HG02973 (cell line): ENCODE results near the gene CLPX.
"Not testable (repeated sequence)": the region's sequence is repeated elsewhere in the genome, so short reads cannot be mapped to it uniquely, and the experiment has no call there.

Experiments used
- ATAC-seq: cut with Tn5 transposase; IDR thresholded peaks from one replicate; pipeline ENCODE4 v1.9.1; 2021; ENCODE audit warnings: moderate library complexity; ENCODE audit not compliant: unreplicated experiment

The CLPX gene

DNA sequence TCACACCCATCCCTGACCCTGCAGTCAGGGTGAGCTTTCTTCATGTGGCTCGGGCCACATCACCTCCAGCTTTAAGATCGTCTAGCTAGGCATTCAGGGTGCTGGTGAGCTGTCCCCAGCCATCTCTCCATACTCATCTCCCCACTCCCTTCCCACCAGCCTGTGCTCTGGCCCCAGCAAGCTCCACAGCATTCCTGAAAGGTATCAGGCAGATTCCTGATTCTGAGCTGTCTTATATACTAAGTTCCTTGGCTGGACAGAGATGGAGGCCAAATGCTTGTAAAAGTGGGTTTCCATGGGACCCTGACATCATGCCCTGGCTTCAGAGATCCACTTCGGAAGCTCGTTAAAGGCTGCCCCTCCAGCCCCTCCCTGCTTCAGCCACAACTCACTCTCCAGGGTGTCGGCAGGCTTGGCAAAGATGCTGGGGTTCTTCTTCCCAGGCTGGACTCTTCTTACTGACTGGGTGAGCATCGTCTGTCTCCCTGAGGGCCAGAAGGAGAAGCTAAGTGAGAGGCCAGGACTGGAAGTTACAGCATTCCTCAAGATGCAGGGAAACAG is 22.2 kb upstream of the CLPX start:
- no peak for ATAC-seq

DNA sequence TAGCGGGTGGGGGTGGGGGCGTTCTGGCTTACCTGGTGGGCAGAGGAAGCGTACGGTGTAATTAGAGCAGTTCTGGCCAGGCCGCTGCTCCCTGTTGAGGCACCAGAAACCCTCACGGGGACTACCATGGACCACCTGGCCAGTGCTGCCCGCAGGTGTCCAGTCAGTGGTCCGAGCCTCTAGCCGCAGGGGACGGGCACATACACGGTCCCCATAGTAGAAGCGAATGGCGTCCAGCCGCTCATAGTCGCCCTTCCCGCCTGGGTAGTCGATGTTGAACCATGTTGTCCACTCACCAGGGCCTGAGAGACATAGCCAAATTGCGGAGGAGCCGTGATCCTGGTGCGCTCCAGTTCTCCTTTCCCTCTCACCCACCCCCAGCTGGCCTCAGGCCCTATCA is 21.6 kb upstream of the CLPX start:
- no peak for ATAC-seq

DNA sequence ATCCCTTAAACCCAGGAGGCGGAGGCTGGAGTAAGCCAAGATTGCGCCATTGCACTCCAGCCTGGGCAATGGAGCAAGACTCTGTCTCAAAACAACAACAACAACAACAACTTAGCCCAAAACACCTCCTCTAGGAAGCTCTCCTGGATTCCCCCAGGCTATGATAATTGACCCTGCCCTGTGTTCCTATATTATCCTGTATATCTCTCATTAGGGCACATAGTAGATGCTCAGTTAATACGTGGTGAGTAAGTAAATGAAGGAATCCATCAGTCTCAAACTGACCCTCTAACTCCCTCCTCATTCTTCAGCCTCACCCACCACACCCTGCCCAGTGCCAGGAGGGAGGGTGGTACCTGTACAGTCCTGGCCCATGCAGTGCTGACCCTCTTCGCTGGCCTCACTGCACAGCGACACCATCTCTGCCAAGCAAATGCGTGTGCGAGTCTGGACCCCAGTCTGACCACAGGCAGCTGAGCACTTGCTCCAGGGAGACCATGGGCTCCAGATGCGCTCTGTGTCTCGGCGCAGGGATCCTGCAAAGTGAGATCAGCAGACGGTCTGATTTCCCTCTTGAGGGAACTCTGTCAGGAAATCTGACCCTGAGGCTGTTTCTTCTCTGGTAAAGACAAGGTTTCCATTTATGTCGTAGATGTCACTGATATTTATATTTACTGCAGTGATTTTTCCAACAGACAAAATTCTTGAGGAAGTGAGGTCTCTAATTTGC is 20.0 kb upstream of the CLPX start:
- ATAC-seq = no peak

DNA sequence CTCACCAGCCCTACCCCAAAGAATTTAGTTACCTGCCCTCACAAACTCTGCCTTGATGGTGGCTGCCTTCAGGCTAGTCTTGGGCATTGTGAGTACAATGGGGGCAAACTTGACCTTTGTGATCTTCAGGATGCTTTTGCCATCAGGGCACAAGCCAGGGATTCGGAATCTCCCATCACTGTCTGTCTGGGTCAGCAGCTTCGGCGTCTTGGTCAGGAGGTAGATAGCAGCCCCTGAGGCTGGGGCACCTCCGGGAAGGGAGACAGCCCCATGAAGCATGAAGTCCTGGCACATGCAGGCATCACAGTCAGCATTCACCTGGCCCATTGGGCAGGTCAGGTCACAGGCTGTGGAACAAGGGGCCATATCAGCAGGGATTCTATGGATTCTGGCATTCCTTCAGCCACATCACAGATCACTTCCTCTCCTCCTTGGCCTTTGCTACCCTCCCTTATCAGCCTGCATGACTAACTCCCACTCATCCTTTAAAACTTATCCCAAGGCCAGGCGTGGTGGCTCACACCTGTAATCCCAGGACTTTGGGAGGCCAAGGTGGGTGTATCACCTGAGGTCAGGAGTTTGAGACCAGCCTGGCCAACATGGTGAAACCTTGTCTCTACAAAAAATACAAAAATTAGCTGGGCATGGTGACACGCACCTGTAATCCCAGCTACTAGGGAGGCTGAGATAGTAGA is 19.2 kb upstream of the CLPX start:
- ATAC-seq = no peak

DNA sequence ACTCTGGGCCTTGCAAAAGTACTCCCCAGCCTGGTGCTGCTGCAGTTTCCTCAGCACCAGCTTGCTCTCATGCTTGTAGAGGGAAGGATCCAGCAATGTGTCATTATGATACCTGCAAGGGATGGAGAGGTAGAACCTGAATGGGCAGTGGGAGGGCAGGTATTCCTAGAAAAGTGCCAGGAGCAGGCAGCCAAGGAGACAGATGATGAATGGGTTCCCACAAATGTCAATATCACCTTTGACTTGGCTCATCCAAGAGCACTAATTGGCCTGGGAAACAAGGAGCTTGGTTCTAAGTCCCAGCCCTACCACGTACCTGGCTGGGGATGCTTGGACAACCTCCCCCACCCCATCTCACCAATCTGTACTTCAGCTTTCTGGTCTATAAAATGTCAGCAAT is 16.8 kb upstream of the CLPX start:
- no peak for ATAC-seq

DNA sequence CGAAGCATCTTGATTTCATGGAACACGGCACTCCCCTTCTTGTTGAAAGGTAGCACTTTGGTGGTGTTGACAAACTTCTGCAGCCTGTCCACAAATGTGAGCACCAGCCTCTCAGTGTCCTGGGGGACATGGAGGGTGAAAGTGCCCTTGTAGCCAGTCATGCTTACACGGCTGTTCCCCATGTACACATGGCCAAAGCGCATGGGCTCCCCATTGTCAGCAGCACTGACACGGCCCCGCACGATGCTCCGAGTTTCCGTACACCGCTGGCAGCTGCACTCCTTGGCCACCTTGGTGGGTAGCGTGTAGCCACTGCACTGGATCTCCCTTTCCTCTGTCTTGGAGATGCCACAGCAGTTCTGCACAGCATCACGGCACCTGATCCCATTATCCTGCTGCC is 13.4 kb upstream of the CLPX start:
- ATAC-seq = no peak

DNA sequence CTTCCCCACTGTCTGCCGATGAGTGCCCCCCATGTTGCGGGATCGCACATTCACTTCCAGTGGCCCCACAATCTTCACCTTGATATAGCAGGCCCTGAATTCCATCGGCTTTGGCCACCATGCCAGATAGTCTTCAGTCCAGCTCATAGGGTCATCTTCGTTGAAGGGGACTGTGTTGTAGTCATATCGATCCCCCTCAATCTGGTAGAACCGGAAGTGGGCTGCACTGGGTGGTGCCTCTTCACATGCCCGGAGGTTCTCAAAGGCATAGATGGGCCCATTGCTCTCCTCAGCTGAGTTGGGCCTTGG is 12.1 kb upstream of the CLPX start:
- ATAC-seq = no peak

DNA sequence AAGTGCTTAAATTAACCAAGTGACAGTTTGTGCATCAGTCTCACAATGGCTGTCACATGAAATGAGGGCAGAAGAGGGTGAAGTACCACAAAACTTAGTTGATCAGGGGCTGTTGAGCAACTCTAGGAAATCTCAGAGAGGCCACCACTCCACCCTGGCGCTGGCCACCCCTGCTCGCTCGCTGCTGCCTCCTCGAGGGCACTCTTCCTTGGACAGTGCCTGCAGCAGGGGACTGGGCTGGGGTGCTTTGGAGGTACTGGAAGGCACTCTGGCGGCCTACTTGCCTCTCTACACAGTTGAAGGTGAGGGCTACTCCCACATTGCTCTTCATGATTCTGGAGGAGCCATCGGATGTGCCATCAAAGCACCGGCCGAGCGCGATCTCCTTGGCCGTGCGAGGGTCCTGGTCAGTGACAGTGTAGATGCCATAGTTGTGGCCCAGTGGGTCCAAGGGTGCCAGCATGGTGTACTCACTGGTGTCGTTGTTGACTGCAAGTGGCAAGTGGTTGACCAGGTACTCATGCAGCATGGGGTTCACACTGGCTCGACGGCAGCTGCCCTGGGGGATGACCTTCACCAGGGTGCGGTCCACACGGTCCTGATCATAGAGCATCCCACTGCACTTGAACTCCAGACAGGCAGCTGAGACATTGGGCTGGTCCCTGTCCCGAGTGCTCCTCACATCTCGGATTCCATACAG is 11.6 kb upstream of the CLPX start:
- ATAC-seq = no peak

DNA sequence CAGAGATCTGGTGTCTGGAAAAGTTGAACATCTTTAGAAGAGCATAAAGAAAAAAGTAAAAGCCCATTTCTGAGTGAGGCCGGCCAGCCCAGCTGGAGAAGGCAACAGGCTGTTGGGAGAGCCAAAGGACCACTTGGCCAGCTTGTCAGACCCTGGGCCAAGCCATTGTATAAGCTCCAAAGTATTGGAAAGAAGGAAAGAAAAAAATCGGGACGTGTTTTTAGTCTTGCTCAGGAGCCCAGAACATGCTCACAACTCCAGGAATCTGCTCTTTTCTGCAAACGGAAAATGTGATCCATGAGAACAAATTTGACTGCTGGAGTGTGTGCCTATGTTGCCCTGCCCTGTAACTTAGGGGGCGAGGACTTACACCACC is 10.4 kb upstream of the CLPX start:
- ATAC-seq = no peak

DNA sequence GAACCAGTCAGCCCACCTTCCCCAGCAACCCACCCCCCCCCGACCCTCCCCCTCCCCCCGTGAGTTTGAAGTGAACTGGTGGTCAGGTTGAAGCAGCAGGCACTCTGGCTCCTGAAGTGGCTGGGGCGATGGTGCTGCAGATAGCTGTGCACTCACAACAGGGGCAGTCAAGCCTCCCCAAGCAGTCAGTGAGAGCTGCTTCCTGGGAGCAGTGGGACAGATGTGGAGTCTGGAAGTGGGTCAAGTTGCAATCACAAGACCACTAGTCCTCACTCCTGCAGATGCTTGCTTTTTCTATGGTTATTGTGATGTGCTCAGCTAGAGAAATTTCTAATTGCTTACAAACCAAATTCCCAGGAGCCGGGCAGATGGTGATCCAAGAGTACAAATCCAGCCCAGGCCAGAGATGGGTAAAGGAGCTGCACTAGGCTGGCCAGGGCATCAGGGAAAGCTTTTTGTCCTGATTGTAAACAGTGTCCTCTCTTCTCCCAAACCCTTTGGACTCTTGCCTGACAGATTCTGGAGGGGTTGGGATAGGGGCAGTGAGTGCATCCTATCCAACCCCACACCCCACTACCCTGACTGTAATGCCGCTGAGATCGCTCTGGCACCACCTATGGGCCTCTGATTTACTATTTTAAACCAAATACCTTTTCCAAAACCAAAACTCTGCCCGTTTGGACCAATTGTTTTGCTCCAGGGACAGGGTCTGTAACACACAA is 9.8 kb upstream of the CLPX start:
- no peak for ATAC-seq

DNA sequence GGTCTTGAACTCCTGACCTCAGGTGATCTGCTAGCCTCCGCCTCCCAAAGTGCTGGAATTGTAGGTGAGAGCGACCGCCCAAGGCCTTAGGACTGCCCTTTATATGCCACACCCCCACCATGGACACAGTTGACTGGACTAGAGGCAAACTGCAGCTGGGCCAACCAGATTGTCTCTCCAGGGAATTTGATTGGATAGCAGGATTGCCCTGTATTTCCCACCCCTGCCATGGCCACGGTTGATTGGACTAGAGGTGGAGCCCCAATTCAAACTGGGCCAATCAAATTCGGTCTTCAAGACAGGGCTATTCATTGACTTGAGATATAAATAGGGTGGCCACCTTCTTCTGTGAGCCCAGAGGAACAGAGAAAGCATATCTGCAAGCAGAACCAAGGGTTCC is 6.9 kb upstream of the CLPX start:
- ATAC-seq = no peak

DNA sequence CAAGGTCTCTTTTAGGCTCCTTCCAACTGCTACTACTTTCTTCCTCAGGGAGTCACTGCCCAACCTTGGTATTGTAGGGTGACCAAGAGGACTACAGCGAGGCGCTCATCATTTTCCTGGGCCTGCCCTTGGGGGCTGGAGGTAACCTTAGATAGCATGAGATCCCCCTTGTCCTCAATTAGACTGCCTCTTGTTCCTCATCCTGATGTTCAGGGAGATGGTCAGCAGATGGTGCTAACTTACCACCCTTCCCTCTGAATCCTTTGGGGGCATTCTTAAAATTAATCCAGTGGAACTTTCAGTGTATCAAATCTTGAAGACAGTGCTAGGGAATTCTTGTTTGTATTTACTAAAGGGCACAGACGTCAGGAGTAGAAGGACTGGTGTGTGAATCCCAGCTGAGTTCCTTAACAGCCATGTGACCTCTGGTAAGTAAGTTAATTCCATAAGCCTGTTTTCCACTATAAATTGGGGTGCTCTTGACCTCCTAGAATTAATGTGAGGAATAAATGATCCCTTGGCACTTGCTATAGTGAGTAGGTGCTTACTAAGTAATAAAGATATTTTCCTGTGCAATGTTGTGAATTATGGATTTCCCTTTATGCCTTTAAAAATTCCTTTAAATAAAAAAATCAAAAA is 4.1 kb upstream of the CLPX start:
- ATAC-seq = no peak

DNA sequence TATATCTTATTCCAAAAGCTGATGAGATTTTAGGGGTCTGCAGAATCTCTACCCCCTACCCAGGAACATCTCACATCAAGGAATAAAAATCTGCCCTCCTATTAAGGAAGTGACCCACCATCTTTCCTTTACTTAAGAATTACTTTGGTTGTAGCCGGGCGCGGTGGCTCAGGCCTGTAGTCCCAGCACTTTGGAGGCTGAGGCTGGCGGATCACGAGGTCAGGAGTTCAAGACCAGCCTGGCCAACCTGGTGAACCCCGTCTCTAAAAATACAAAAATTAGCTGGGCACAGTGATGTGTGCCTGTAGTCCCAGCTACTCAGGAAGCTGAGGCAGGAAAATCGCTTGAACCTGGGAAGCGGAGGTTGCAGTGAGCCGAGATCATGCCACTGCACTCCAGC is 3.3 kb upstream of the CLPX start:
- ATAC-seq = not testable (repeated sequence)

DNA sequence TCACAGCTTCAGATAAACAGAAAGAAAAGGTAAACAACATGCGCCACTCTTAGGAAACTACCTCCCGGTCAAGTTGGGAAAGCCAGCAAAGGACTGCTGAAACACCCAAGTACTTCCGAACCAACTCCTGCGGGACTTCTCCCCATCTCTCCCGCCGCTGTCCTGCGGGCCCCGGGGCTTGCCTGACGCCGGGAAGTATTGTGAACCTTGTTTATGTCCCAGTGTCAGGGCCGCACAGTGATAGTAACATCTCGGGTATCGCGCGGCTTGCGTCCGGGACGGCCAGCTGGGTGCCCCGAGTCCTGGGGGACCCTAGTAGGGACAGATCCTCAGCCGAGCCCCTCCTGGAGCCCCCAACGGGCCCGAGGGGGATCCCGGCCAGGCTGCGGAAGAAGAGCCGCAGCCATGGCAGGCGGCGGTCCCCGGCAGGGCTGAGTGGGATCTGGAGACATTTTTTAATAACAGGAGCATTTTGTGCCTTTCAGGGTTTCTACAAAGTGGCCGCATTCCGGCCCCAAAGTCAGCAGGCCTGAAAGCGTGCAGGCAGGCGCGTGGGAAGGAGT is 756 bp downstream of the CLPX start:
- peak; percentile 26 for ATAC-seq

DNA sequence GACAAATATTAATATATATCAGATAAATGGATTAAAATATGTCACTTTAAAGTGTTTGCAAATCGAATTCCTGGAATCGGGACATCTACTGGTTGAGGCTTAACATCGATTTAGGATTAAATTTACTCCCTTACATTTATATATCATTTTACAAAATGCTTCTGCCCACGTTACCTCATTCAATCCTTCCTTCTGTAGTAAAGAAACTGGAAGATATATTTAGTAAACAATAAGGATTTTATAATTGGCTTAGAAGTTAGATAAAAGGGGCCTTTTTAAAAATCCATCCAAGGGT is 1.3 kb downstream of the CLPX start:
- ATAC-seq = no peak

DNA sequence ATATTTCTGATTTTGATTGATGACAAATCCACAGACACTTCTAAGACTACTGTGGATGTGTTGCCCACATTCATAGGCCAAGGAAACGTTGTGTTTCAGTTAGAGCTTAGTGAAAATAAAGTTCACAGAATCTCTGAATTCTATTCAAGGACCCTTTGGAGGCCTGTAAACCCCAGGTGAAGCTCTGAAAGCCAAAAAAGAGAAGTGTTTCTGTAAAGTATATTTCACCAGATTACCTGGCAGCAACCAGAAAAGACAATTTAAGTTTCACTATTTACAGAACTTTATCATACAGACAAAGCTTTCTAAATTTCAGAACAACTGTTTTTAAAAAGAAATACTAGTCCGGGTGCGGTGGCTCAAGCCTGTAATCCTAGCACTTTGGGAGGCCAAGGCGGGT is 2.6 kb downstream of the CLPX start:
- no peak for ATAC-seq

DNA sequence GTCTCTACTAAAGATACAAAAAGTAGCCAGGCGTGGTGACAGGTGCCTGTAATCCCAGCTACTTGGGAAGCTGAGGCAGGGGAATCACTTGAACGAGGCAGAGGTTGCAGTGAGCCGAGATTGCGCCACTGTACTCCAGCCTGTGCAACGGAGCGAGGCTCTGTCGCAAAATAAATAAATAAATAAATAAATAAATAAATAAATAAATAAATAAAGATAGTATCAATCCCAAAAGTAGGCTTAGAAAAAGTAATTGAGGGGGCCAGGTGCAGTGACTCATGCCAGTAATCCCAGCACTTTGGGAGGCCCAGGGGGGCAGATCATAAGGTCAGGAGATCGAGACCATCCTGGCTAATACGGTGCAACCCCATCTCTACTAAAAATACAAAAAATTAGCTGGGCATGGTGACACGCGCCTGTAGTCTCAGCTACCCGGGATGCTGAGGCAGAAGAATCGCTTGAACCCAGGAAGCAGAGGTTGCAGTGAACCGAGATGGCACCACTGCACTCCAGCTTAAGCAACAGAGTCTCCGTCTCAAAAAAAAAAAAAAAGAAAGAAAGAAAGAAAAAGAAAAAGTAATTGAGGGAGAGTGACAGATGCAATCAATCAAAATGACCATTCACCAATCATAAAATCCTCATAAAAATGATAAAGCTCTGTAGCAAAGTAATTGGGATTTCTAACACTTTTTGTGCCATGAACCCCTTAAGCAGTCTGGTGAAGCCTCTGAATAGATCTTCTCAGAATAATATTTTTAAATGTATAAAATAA is 3.4 kb downstream of the CLPX start:
- ATAC-seq = not testable (repeated sequence)

DNA sequence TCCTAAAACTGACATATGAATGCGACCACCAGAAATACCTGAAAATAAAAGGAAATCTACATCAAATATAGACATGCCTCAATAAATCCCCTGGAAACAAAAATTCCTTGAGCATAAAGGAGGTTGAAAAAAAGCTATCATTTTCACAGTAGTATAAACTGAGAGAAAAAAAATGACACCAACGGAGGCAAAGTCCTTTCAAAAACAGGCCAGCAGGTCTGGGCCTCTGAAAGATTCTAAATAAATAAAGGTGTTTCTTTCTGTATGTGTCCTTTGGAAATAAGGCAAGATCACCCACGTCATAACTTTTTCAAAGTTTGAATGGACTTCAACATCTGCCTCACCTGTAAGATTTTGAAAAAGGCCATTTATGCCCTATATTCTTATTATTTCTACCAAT is 5.0 kb downstream of the CLPX start:
- ATAC-seq = no peak

DNA sequence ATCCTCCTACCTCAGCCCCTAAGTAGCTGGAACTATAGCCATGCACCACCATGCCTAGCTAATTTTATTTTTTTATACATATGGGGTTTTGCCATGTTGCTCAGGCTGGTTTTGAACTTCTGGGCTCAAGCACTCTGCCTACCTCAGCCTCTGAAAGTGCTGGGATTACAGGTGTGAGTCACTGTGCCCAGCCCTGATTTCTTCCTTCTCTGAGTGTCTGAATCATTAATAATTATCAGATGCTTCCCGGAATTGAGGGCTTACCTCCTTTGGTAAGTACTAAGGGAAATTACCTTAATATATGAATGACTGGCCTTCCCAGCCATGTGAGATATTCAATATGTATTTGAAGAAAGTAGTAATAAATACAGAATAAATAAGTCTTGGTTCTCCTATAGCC is 7.2 kb downstream of the CLPX start:
- no peak for ATAC-seq

DNA sequence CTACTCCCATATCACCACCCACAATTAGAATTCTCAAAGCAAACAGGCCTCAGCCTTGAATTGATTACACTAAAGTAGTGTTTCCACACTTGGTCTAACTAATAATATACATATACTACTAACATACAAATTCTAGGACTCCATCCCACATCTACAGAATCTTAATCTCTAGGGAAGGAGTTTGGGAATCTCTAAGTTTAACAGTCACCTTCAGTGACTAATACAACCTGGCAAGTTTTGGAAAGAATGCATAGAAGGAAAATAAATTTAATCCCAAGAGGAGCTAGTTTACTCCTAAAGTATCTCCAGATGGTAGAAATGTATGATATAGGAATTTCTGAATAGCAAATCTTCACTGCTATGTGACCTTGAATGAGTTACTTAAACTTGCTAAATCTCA is 9.1 kb downstream of the CLPX start:
- ATAC-seq = no peak
